HEK293 (cell line): ENCODE results near the gene IFI6.

Experiments
- BCL11B ChIP-seq: fragments of 450-650 bp; formaldehyde crosslinking; IDR thresholded peaks from 2 replicates; pipeline ENCODE4 v1.5.1; 2016; ENCODE audit warnings: low read depth, missing biosample characterization, missing genetic modification characterization
- GFI1B ChIP-seq: fragments of 450-650 bp; formaldehyde crosslinking; IDR thresholded peaks from 2 replicates; pipeline ENCODE4 v1.5.1; 2016; ENCODE audit warnings: missing biosample characterization, missing genetic modification characterization
- GLI2 ChIP-seq: fragments of 450-650 bp; formaldehyde crosslinking; IDR thresholded peaks from 2 replicates; pipeline ENCODE4; 2017; ENCODE audit warnings: missing biosample characterization, missing genetic modification characterization, low read depth, borderline replicate concordance
- GLIS1 ChIP-seq: fragments of 450-650 bp; formaldehyde crosslinking; IDR thresholded peaks from 2 replicates; pipeline ENCODE4 v1.5.1; 2016; ENCODE audit warnings: missing biosample characterization, missing genetic modification characterization
- HIC1 ChIP-seq: fragments of 450-650 bp; formaldehyde crosslinking; IDR thresholded peaks from 2 replicates; pipeline ENCODE4 v1.5.1; 2016; ENCODE audit warnings: missing biosample characterization, missing genetic modification characterization
- HOXA7 ChIP-seq: sonication (generic); formaldehyde crosslinking; IDR thresholded peaks from 2 replicates; pipeline ENCODE4 v1.8.1; 2022; ENCODE audit warnings: missing genetic modification reagents, borderline replicate concordance
- IKZF3 ChIP-seq: fragments of 450-650 bp; IDR thresholded peaks from 2 replicates; pipeline ENCODE4 v1.5.0; 2018; ENCODE audit warnings: missing biosample characterization, mild to moderate bottlenecking, missing genetic modification characterization, moderate library complexity
- KLF7 ChIP-seq: fragments of 450-650 bp; formaldehyde crosslinking; IDR thresholded peaks from 2 replicates; pipeline ENCODE4 v1.5.1; 2016; ENCODE audit warnings: missing biosample characterization, missing genetic modification characterization, borderline replicate concordance
- PRDM4 ChIP-seq: fragments of 450-650 bp; formaldehyde crosslinking; IDR thresholded peaks from 2 replicates; pipeline ENCODE4 v1.5.1; 2017; ENCODE audit warnings: missing biosample characterization, missing genetic modification characterization
- REPIN1 ChIP-seq: fragments of 450-650 bp; formaldehyde crosslinking; IDR thresholded peaks from 2 replicates; pipeline ENCODE4 v1.5.1; 2017; ENCODE audit warnings: missing biosample characterization, missing genetic modification characterization, low read depth
- ZBTB20 ChIP-seq: fragments of 450-650 bp; formaldehyde crosslinking; IDR thresholded peaks from 2 replicates; pipeline ENCODE4 v1.5.1; 2016; ENCODE audit warnings: missing biosample characterization, missing genetic modification characterization
- ZBTB21 ChIP-seq: fragments of 450-650 bp; formaldehyde crosslinking; IDR thresholded peaks from 2 replicates; pipeline ENCODE4 v1.5.1; 2017; ENCODE audit warnings: missing biosample characterization, missing genetic modification characterization
- ZBTB6 ChIP-seq: fragments of 450-650 bp; formaldehyde crosslinking; IDR thresholded peaks from 2 replicates; pipeline ENCODE4 v1.5.1; 2017; ENCODE audit warnings: missing biosample characterization, missing genetic modification characterization
- ZBTB7A ChIP-seq: fragments of 450-650 bp; formaldehyde crosslinking; IDR thresholded peaks from 2 replicates; pipeline ENCODE4 v1.5.1; 2016; ENCODE audit warnings: low read depth, missing biosample characterization, missing genetic modification characterization
- ZNF114 ChIP-seq: fragments of 450-650 bp; formaldehyde crosslinking; IDR thresholded peaks from 2 replicates; pipeline ENCODE4 v1.5.0; 2017; ENCODE audit warnings: missing biosample characterization, missing genetic modification characterization
- ZNF157 ChIP-seq: fragments of 450-650 bp; formaldehyde crosslinking; IDR thresholded peaks from 2 replicates; pipeline ENCODE4 v1.5.1; 2016; ENCODE audit warnings: missing biosample characterization, missing genetic modification characterization
- ZNF184 ChIP-seq: fragments of 450-650 bp; IDR thresholded peaks from 2 replicates; pipeline ENCODE4 v1.5.1; 2018; ENCODE audit warnings: missing biosample characterization, mild to moderate bottlenecking, missing genetic modification characterization
- ZNF202 ChIP-seq: fragments of 450-650 bp; formaldehyde crosslinking; IDR thresholded peaks from 2 replicates; pipeline ENCODE4 v1.5.1; 2016; ENCODE audit warnings: missing biosample characterization, missing genetic modification characterization, borderline replicate concordance
- ZNF223 ChIP-seq: fragments of 450-650 bp; formaldehyde crosslinking; IDR thresholded peaks from 2 replicates; pipeline ENCODE4 v1.5.1; 2016; ENCODE audit warnings: missing biosample characterization, missing genetic modification characterization
- ZNF23 ChIP-seq: fragments of 450-650 bp; formaldehyde crosslinking; IDR thresholded peaks from 2 replicates; pipeline ENCODE4 v1.5.1; 2016; ENCODE audit warnings: missing biosample characterization, missing genetic modification characterization, borderline replicate concordance
- ZNF239 ChIP-seq: fragments of 450-650 bp; formaldehyde crosslinking; IDR thresholded peaks from 2 replicates; pipeline ENCODE4 v1.5.1; 2016; ENCODE audit warnings: missing biosample characterization, missing genetic modification characterization
- ZNF362 ChIP-seq: fragments of 450-650 bp; formaldehyde crosslinking; IDR thresholded peaks from 2 replicates; pipeline ENCODE4 v1.5.1; 2016; ENCODE audit warnings: missing biosample characterization, missing genetic modification characterization
- ZNF426 ChIP-seq: fragments of 450-650 bp; formaldehyde crosslinking; IDR thresholded peaks from 2 replicates; pipeline ENCODE4 v1.5.1; 2017; ENCODE audit warnings: missing biosample characterization, missing genetic modification characterization, mild to moderate bottlenecking, inconsistent platforms, moderate library complexity
- ZNF433 ChIP-seq: fragments of 450-650 bp; formaldehyde crosslinking; IDR thresholded peaks from 2 replicates; pipeline ENCODE4 v1.5.1; 2016; ENCODE audit warnings: missing biosample characterization, missing genetic modification characterization, low read depth
- ZNF488 ChIP-seq: fragments of 450-650 bp; formaldehyde crosslinking; IDR thresholded peaks from 2 replicates; pipeline ENCODE4 v1.5.1; 2016; ENCODE audit warnings: missing biosample characterization, missing genetic modification characterization
- ZNF513 ChIP-seq: fragments of 450-650 bp; IDR thresholded peaks from 2 replicates; pipeline ENCODE4 v1.5.1; 2018; ENCODE audit warnings: missing biosample characterization, missing genetic modification characterization
- ZNF544 ChIP-seq: fragments of 450-650 bp; formaldehyde crosslinking; IDR thresholded peaks from 2 replicates; pipeline ENCODE4 v1.5.0; 2017; ENCODE audit warnings: missing biosample characterization, missing genetic modification characterization
- ZNF621 ChIP-seq: fragments of 450-650 bp; formaldehyde crosslinking; IDR thresholded peaks from 2 replicates; pipeline ENCODE4 v1.5.1; 2017; ENCODE audit warnings: missing biosample characterization, missing genetic modification characterization
- ZNF658 ChIP-seq: fragments of 450-650 bp; formaldehyde crosslinking; IDR thresholded peaks from 2 replicates; pipeline ENCODE4; 2016; ENCODE audit warnings: missing biosample characterization, missing genetic modification characterization
- ZNF664 ChIP-seq: fragments of 450-650 bp; formaldehyde crosslinking; IDR thresholded peaks from 2 replicates; pipeline ENCODE4 v1.5.1; 2016; ENCODE audit warnings: missing biosample characterization, missing genetic modification characterization
- ZNF768 ChIP-seq: fragments of 450-650 bp; formaldehyde crosslinking; IDR thresholded peaks from 2 replicates; pipeline ENCODE4 v1.5.1; 2018; ENCODE audit warnings: missing biosample characterization, mild to moderate bottlenecking, missing genetic modification characterization
- ZNF792 ChIP-seq: fragments of 450-650 bp; formaldehyde crosslinking; IDR thresholded peaks from 2 replicates; pipeline ENCODE4 v1.5.1; 2016; ENCODE audit warnings: missing biosample characterization, missing genetic modification characterization

The IFI6 gene

GRCh38 chr1:27671964-27672749, at the start of gene IFI6 (continued):
- TF ChIP-seq ZNF23, result no peak
- no peak; the same call in 1 of the 2 replicates for TF ChIP-seq GFI1B (tag by site-specific recombination)
- TF ChIP-seq ZNF157 (tag by site-specific recombination), result no peak
- TF ChIP-seq ZBTB7A, result no peak
- TF ChIP-seq GLIS1, result no peak
- TF ChIP-seq BCL11B (tag by site-specific recombination), result no peak
- peak; percentile 97 for TF ChIP-seq IKZF3 (tag by site-specific recombination)
- TF ChIP-seq KLF7 (tag by site-specific recombination), result no peak
- no peak for TF ChIP-seq ZNF184
- TF ChIP-seq REPIN1, result no peak
- peak; percentile 100 for TF ChIP-seq PRDM4 (tag by site-specific recombination)
- TF ChIP-seq ZNF792 (tag by site-specific recombination), result peak; percentile 91
- peak; percentile 47; the same call in 1 of the 2 replicates for TF ChIP-seq ZBTB20
- no peak for TF ChIP-seq ZNF658
- TF ChIP-seq ZNF239 (tag by site-specific recombination), result no peak
- no peak for TF ChIP-seq ZBTB21 (tag by site-specific recombination)
- no peak for TF ChIP-seq ZNF433 (tag by site-specific recombination)
- TF ChIP-seq ZNF768 (tag by site-specific recombination), result no peak
- TF ChIP-seq GLI2 (tag by site-specific recombination), result no peak
- no peak for TF ChIP-seq ZNF114 (tag by site-specific recombination)
- TF ChIP-seq ZNF202, result no peak
- TF ChIP-seq ZNF664 (tag by site-specific recombination), result peak; percentile 97
- TF ChIP-seq ZNF362 (tag by site-specific recombination), result no peak
- TF ChIP-seq ZNF426 (tag by site-specific recombination), result no peak
- TF ChIP-seq HOXA7, result no peak
- TF ChIP-seq ZBTB6 (tag by site-specific recombination), result no peak
- no peak for TF ChIP-seq ZNF223
- peak; percentile 62; the same call in 1 of the 2 replicates for TF ChIP-seq HIC1 (tag by site-specific recombination)
- TF ChIP-seq ZNF621 (tag by site-specific recombination), result no peak
- no peak for TF ChIP-seq ZNF488 (tag by site-specific recombination)
- no peak for TF ChIP-seq ZNF513
- TF ChIP-seq ZNF544 (tag by site-specific recombination), result no peak
